KMS-11 (cell line): ENCODE measurements around the gene TRH.

ENCODE experiments used
- H2AFZ ChIP-seq: fragments of 200-600 bp; sonication (generic); 2 replicates; pipeline ENCODE4 v1.6.1; 2016; ENCODE audit warnings: antibody characterized with exemption, mixed run types, low read depth
- H3K27ac ChIP-seq: fragments of 200-600 bp; sonication (generic); 2 replicates; pipeline ENCODE4 v1.6.1; 2016; ENCODE audit warnings: mild to moderate bottlenecking, mixed run types
- H3K27me3 ChIP-seq: fragments of 200-600 bp; sonication (generic); 2 replicates; pipeline ENCODE4 v1.6.1; 2017; ENCODE audit warnings: mild to moderate bottlenecking, low read depth, mixed run types, moderate library complexity; ENCODE audit not compliant: insufficient read depth
- H3K36me3 ChIP-seq: fragments of 200-600 bp; sonication (generic); 2 replicates; pipeline ENCODE4 v1.6.1; 2017; ENCODE audit warnings: mild to moderate bottlenecking, mixed run types; ENCODE audit not compliant: insufficient read depth
- H3K4me1 ChIP-seq: fragments of 200-600 bp; sonication (generic); 2 replicates; pipeline ENCODE4 v1.6.1; 2016; ENCODE audit warnings: mild to moderate bottlenecking, low read depth, mixed run types; ENCODE audit not compliant: poor library complexity, severe bottlenecking
- H3K4me2 ChIP-seq: fragments of 200-600 bp; sonication (generic); 2 replicates; pipeline ENCODE4 v1.7.0; 2016; ENCODE audit warnings: mild to moderate bottlenecking, mixed run types
- H3K4me3 ChIP-seq: fragments of 200-600 bp; sonication (generic); IDR thresholded peaks from 2 replicates; pipeline ENCODE4 v1.6.1; 2017; ENCODE audit warnings: low read depth, low read length, mixed read lengths; ENCODE audit not compliant: insufficient read depth
- H3K79me2 ChIP-seq: fragments of 200-600 bp; sonication (generic); 2 replicates; pipeline ENCODE4 v1.6.1; 2016; ENCODE audit warnings: low read depth, mixed run types; ENCODE audit not compliant: insufficient read depth
- H3K9ac ChIP-seq: fragments of 200-600 bp; sonication (generic); 2 replicates; pipeline ENCODE4 v1.6.1; 2016; ENCODE audit warnings: mild to moderate bottlenecking, mixed run types
- H4K20me1 ChIP-seq: fragments of 200-600 bp; sonication (generic); 2 replicates; pipeline ENCODE4 v1.6.1; 2016; ENCODE audit warnings: mild to moderate bottlenecking, mixed run types; ENCODE audit not compliant: insufficient read depth
- TF ChIP-seq, protein P1 (sequence below): fragments of 200-600 bp; sonication (generic); conservative IDR thresholded peaks from 2 replicates; pipeline ENCODE4 v1.6.1; 2017; ENCODE audit warnings: low read depth, mild to moderate bottlenecking, antibody characterized with exemption, low read length, moderate library complexity, mixed read lengths

TRH gene

DNA sequence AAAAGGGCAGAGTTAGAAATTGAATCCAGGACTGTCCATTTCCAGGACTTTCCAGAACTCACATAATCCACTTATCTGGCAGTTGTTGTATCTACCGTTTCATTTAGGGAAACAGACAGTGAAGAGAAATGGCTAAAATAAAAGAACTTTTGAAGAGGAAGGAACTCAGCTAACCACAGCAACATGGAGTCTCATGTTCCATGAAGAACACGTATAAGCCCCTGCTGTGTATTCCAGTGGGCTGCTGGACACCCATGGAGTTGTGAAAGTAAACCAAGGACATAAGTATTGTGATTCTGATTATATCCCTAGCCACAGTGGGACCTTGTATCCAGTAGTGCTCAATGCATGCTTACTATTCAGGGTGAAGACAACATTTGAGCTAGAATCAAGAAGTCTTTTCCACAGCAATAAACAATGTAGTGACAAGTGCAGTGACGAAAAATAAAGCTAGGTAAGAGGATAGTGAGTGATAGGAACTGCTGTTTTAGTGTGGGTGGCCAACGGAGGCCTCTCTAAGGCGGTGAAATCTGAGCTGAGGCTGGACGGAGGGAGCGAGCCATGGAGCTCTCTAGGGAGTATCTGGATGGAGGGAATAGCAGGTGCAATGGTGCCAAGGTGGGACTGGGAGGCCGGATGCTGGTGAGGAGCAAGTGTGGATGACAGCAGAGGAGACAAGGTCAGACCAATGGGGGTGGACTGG lies 26.8 kb upstream of the TRH start:
- no peaks in the 10 kb centered on the region for H3K27me3 ChIP-seq
- H2AFZ ChIP-seq = no peak overlapping the region
- no peaks in the 10 kb centered on the region for H4K20me1 ChIP-seq
- H3K79me2 ChIP-seq = no peaks in the 10 kb centered on the region
- no peak overlapping the region for H3K4me2 ChIP-seq
- H3K36me3 ChIP-seq = no peaks in the 10 kb centered on the region
- H3K9ac ChIP-seq = no peak overlapping the region
- no peak overlapping the region for H3K27ac ChIP-seq
- no peak overlapping the region for H3K4me3 ChIP-seq
- TF ChIP-seq, protein P1, sequence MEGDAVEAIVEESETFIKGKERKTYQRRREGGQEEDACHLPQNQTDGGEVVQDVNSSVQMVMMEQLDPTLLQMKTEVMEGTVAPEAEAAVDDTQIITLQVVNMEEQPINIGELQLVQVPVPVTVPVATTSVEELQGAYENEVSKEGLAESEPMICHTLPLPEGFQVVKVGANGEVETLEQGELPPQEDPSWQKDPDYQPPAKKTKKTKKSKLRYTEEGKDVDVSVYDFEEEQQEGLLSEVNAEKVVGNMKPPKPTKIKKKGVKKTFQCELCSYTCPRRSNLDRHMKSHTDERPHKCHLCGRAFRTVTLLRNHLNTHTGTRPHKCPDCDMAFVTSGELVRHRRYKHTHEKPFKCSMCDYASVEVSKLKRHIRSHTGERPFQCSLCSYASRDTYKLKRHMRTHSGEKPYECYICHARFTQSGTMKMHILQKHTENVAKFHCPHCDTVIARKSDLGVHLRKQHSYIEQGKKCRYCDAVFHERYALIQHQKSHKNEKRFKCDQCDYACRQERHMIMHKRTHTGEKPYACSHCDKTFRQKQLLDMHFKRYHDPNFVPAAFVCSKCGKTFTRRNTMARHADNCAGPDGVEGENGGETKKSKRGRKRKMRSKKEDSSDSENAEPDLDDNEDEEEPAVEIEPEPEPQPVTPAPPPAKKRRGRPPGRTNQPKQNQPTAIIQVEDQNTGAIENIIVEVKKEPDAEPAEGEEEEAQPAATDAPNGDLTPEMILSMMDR = no peak
- H3K4me1 ChIP-seq = no peaks in the 10 kb centered on the region

- H3K27ac ChIP-seq = no peak overlapping the region
- no peak overlapping the region for H2AFZ ChIP-seq
- H3K9ac ChIP-seq = no peak overlapping the region
- no peaks in the 10 kb centered on the region for H3K36me3 ChIP-seq
- TF ChIP-seq, protein P1 = no peak
- H4K20me1 ChIP-seq = no peaks in the 10 kb centered on the region
- no peaks in the 10 kb centered on the region for H3K79me2 ChIP-seq
- no peak overlapping the region for H3K4me3 ChIP-seq
- H3K27me3 ChIP-seq = no peaks in the 10 kb centered on the region
- no peak overlapping the region for H3K4me2 ChIP-seq
- no peaks in the 10 kb centered on the region for H3K4me1 ChIP-seq
Observed at GRCh38 chr3:129950318-129951046, 24.0 kb upstream of the TRH start.

DNA sequence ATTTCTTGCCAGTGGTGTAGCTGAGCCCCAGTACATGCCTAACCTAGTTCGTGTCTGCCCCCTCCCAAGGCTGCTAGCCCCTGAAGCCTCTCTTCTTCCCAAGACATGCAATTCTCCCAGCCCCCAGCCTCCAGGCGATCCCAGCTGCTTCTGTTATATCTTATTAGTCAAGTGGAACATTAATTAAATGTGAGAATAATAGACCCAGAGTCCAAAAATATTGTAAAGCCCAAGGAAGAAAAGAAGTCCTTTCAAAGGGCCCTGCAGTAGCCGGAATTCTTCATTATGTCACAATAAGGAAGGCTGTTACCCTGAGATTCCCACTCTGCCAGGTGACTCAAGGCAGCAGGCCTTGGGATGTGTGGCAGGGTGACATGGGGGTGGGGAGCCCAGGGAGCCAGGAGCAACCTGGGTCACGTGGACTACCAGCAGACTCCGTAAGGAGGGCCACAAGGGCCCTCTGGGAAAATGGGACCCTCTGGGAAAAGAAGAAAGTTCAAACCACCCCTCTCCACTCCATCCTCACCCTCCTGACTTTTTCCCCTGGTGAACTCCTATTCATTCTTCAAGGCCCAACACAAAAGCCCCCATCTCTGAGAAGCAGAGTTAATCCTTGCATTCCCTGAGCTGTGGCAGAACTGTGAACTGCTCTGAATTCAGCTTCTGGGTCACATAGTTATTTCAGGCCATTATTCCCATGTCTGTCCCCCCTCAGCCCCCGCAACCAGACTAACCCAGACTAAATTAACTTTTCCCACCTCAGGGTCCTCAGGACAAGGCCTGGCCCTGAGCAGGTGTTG lies 21.8 kb upstream of the TRH start:
- H3K4me1 ChIP-seq = no peaks in the 10 kb centered on the region
- no peak overlapping the region for H3K4me3 ChIP-seq
- H3K4me2 ChIP-seq = no peak overlapping the region
- H3K27ac ChIP-seq = no peak overlapping the region
- H3K27me3 ChIP-seq = no peaks in the 10 kb centered on the region
- no peaks in the 10 kb centered on the region for H4K20me1 ChIP-seq
- H2AFZ ChIP-seq = no peak overlapping the region
- H3K36me3 ChIP-seq = no peaks in the 10 kb centered on the region
- TF ChIP-seq, protein P1 = no peak
- no peak overlapping the region for H3K9ac ChIP-seq
- H3K79me2 ChIP-seq = no peaks in the 10 kb centered on the region

DNA sequence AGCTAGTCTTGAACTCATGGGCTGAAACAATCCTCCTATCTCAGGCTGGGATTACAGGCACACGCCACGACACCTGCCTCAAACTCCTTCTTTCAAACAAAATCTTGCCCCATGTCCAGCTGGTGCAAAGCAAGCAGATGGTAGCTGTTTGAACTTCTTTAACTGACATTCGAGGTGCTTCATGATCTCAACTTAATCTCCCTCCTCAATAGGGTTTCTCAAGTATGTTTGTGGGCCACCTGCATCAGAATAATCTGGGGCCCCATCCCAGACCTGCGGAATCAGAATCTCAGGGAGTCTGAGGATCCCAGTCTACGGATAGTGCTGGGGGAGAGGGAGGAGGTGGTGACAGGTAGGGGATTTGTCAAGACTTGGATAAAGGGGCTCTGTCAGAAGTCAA lies 20.9 kb upstream of the TRH start:
- Histone ChIP-seq H3K4me3 (no peak overlapping the region), H3K27ac (no peak overlapping the region), H3K4me1 (no peaks in the 10 kb centered on the region), H3K79me2 (no peaks in the 10 kb centered on the region), H3K27me3 (no peaks in the 10 kb centered on the region), H4K20me1 (no peaks in the 10 kb centered on the region), H3K4me2 (no peak overlapping the region), H2AFZ (no peak overlapping the region), H3K36me3 (no peaks in the 10 kb centered on the region), H3K9ac (no peak overlapping the region)
- TF ChIP-seq, protein P1 = no peak
